Stimulated activated naive CD4-positive, alpha-beta T cell treated with Interleukin-2 at 50 U/mL for 16 hours (primary cell): ENCODE results near the gene HIRA.
"Not testable (repeated sequence)": the region's sequence is repeated elsewhere in the genome, so short reads cannot be mapped to it uniquely, and the experiment has no call there.

Source experiments
- DNase-seq: peaks from one replicate; lab custom pipeline; 2025; lab: John Stamatoyannopoulos, UW

The HIRA gene

GRCh38 chr22:19463008-19463407 is 31.5 kb upstream of the HIRA start:
- no peak for DNase-seq

DNA sequence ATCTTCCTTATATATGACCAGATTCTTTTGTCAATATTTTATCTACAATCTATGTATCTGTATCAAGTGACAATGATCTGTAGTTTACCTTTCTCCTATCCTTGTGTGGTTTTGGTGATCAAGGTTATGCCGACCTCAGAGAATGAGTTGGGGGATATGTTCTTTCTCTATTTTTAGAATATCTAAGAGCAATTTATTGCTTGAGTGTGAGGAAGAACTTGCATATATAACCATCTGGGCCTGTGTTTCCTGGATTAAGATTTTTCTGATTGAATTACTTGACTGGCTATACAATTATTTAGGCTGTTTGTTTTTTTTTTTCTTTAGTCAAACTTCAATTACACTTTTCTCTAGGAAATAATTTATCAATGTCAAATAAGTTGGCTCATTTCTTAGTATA is 30.0 kb upstream of the HIRA start:
- DNase-seq = no peak

- no peak for DNase-seq
Measured at GRCh38 chr22:19460036-19460435, 28.5 kb upstream of the HIRA start.

DNA sequence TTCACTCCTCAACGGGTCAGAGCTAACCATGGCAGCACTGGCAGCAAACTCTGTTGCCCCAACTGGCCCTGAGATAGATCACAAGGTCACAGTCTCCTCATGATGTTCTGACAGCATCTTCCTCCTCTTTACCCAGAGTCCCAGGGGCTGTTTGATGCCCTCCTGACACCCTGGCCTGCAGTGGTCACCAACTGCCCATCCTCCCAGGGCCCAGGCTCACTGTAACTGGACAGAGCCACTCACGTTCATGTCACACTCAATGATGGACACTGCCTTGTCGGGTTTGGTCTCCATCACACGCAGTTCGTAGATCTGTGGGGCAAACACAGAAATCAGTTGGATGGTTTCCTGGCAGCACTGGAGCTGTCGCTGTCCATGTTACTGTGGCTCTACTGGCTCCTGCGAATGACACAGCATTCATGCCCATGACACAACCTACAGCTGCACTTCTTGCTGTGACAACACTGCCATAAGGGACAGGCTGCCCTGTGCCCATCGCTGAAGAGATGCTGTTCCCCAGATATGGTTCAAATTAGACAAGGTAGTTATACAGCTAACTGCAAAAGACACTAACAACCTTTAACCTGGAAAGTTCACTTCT is 26.4 kb upstream of the HIRA start:
- no peak for DNase-seq

GRCh38 chr22:19456541-19456940 is 25.0 kb upstream of the HIRA start:
- DNase-seq = no peak

- DNase-seq = no peak
Measured at GRCh38 chr22:19455585-19456370, 24.2 kb upstream of the HIRA start.

GRCh38 chr22:19455033-19455432 is 23.5 kb upstream of the HIRA start:
- DNase-seq = no peak

- no peak for DNase-seq
Measured at GRCh38 chr22:19454156-19454555, 22.6 kb upstream of the HIRA start.

- DNase-seq = no peak
Measured at GRCh38 chr22:19453718-19454117, 22.2 kb upstream of the HIRA start.

- DNase-seq = no peak
Measured at GRCh38 chr22:19451570-19451969, 20.0 kb upstream of the HIRA start.

DNA sequence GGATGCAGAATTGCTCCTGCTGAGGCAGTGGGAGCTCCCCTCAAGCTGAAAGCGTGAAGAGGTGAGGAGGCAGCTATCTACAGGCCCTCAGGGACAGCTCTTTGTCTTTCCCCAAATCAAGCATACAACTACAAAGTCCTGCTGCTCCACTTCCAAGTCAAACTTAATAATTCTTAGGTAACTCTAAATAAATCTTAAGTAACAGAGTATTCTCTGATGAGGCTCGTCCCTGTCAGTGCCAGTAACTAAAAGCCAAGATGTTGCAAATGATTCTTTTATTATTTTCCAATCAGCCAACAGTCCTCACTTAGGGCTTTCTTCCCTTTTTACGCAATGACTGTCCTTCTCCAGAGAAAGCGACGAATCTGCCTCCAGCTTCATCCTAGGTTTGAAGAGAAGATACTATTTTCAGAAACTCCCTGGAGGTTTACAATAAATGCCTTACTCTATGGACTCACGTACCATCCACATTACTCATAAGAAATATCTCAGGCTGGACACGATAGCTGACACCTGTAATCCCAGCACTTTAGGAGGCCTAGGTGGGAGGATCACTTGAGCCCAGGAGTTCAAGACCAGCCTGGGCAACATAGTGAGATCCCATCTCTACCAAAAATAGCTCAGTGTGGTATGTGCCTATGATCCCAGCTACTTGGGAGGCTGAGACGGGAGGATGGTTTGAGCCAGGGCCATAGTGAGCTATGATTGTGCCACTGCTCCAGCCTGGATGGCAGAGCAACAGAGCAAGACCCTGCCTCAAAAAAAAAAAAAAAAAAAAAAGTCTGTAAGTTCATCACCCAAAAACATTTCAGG is 19.0 kb upstream of the HIRA start:
- DNase-seq = no peak

GRCh38 chr22:19449422-19449767 is 17.9 kb upstream of the HIRA start:
- no peak for DNase-seq

- peak; percentile 43 for DNase-seq
Measured at GRCh38 chr22:19448739-19449421, 17.3 kb upstream of the HIRA start.

DNA sequence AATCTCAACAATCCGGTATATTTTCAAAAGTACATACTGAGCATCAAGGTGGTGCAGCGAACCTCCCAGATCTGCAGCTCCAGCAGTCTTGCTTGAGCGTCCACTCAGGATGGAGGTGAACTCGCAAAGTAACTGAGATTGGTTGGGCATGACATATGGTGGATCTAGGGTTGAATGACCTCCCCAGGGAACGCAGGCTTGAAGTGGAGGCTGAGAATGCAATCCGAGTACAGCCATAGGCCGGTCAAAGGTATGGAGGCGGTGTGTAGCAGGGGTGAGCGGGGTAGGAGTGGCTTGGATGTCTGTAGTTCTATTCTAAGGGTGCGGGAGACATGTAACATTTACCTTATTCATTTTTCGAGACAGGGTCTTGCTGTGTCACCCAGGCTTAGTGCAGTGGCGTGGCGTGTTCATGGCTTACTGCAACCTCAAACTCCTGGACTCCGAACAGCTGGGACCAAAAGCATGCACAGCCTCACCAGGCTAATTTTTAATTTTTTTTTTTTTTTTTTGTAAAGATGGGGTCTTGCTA is 16.6 kb upstream of the HIRA start:
- no peak for DNase-seq

DNA sequence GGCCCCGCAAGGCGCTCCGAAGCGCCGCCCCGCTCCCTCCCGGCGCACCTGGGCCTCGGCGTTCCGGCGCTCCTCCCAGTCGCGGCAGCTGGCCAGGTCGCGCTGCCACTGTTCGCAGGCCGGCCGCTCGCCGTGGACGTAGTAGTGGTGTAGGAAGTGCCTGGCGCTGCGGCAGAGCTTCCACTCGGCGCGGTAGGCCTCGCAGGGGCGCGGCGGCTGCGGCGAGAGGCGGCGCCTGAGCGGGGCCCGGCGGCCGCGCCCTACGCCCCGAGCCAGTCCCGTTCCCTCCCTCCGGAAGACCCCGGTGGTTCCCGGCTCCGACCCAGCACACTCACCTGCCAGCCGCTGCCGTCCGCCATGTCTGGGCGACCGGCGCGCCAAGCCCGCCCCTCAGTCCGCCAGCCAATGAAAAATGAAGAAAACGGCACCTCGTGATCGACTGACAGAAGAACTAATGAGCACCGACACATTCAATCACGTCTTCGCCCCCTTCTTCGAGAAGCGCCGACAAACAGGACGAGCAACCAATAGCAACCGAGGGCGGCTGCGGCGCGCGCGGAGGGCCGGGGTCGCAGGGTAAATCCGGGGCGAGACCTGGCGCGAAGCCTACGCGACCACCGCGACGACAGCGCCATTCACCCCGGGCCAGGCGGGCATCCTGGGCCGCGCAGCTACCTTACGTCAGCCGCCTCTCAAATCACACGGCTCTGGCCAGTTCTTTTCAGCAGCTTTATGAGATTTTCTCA is 16.0 kb upstream of the HIRA start, which contains the start of gene C22orf39:
TSS of gene C22orf39 (minus strand) at position 382 of the 746 bp plus-strand sequence. CDS start at position 359, 23 bp downstream.
- DNase-seq = peak; percentile 88

- no peak for DNase-seq
Measured at GRCh38 chr22:19446603-19447329, 15.2 kb upstream of the HIRA start.

DNA sequence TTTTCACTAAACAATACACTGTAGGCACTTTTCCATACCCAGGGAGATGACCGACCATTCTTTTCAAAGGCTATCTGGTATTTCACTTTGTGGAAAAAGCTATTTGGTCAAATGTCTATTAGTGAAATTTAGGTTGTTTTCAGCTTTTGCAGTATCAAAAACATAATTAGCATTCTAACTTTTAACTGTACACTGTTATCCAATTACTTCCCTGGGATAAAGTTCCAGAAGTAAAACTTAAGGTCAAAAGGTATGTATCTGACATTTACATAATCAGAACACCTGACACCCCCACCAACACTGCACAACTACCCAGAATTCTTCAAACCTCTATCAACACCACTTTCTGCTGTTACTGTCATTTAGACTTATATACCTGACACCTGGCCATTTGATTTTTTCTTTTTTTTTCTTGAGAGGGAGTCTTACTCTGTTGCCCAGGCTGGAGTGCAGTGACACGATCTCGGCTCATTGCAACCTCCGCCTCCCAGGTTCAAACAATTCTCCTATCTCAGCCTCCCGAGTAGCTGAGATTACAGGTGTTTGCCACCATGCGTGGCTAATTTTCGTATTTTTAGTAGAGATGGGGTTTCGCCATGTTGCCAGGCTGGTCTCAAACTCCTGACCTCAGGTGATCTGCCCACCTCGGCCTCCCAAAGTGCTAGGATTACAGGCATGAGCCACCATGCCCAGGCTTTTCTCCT is 13.9 kb upstream of the HIRA start:
- DNase-seq = not testable (repeated sequence)

- DNase-seq = no peak
Measured at GRCh38 chr22:19443544-19444211, 12.1 kb upstream of the HIRA start.

DNA sequence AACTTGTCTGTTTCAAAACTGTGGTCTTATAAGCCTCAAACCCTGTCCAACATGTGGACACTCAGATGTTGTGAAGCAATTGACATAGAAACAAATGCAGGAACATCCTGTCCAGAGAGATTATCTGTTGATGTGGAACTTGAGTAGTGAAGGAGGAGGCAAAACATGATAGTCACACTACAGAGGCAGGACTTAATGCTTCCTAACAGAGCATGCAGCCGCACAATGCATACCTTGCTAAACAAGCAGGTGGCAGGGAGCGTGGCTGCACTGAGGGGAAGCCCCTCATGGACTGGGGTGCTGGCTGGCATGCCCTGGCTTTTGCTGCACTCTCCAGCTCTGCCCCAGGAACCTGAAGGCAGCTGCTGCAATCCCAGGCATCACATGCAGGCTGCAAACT is 10.6 kb upstream of the HIRA start:
- no peak for DNase-seq
